ENCODE results near the gene GPR152. TPM values are rescaled to one million over a fixed set of nuclear protein-coding genes. Genes with fewer than 3 reads are reported as not detected.
A peak's percentile ranks its signal among the peaks of the same experiment; 100 is the strongest.
"Not testable (repeated sequence)": the region's sequence is repeated elsewhere in the genome, so short reads cannot be mapped to it uniquely, and the experiment has no call there.

GPR152 gene
- total and polyA plus RNA-seq, 7 donors, result not detected

DNA sequence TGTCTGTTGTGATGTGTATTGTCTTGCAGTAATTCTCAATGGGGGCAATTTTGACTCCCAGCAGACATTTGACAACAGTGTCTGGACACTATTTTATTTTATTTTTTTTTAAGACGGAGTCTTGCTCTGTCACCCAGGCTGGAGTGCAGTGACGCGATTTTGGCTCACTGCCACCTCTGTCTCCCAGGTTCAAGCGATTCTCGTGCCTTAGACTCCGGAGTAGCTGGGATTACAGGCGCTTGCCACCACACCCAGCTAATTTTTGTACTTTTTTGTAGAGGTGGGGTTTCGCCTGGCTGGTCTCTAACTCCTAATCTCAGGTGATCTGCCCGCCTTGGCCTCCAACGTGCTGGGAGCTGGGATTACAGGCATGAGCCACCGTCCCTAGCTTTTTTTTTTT lies 22.8 kb downstream of the GPR152 start:
- no peak for DNase-seq
- intact Hi-C loops (cut with DNase I), result loop anchor here (5.0 kb wide), 1 partner anchor 78 kb away; the partner anchor contains the start of genes CDK2AP2 and PITPNM1

DNA sequence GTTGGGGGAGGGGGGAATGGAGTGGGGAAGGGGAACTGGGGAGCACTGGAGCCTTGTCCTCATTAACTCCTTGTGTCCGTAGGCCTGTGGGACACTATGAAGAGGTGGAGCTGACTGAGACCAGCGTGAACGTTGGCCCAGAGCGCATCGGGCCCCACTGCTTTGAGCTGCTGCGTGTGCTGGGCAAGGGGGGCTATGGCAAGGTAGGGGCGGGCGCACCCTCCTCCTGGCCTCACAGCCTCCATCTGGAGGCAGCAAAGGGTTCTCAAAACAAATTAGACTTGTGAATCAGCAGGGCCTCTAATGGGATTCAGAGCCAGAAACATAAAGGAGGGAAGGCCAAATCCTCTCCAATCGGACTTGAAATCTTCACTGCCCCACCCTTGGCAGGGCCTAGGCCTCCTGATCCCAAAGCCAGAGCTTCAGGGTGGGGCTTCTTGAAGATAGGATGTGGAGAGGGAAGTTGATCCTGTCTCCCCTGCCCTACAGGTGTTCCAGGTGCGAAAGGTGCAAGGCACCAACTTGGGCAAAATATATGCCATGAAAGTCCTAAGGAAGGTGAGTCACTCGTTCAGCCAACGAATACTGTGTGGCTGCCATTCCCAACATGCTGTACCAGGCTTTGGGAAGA lies 23.4 kb downstream of the GPR152 start:
- Histone ChIP-seq H3K9me3 (no peaks in the 10 kb centered on the region), H3K4me3 (peak overlapping the region; percentile 66 to 91 (median 72)), H3K27ac (peak overlapping the region; percentile 87 to 92 (median 90)), H3K27me3 (no peaks in the 10 kb centered on the region), H3K4me1 (peaks cover 0 to 19% (median 18%) of the 10 kb centered on the region in 4 donors), H3K36me3 (peaks cover 17 to 49% (median 28%) of the 10 kb centered on the region in 4 donors)
- 29 to 47% methylated on average over 12 of the region's 12 CpGs for WGBS, 2 donors
- intact Hi-C loops (cut with DNase I), result loop anchor here (5.0 kb wide), 1 partner anchor 78 kb away; the partner anchor contains the start of genes CDK2AP2 and PITPNM1
- no peak for DNase-seq
- TF ChIP-seq POLR2AphosphoS5 (IDR thresholded peaks at IDR 0.05), result no peak
- TF ChIP-seq POLR2A (IDR thresholded peaks at IDR 0.05), result no peak
- TF ChIP-seq CTCF (IDR thresholded peaks at IDR 0.05), result no peak
- TF ChIP-seq EP300 (IDR thresholded peaks at IDR 0.05), result no peak

More for the DNA sequence above, 22.8 kb downstream of the GPR152 start:
- TF ChIP-seq EP300 (IDR thresholded peaks at IDR 0.05) (no peak), POLR2A (IDR thresholded peaks at IDR 0.05) (no peak), CTCF (IDR thresholded peaks at IDR 0.05) (no peak), POLR2AphosphoS5 (IDR thresholded peaks at IDR 0.05) (no peak)
- Histone ChIP-seq H3K27me3 (no peaks in the 10 kb centered on the region), H3K9me3 (no peaks in the 10 kb centered on the region), H3K4me3 (no peak overlapping the region), H3K4me1 (peaks cover 0 to 19% (median 18%) of the 10 kb centered on the region in 4 donors), H3K27ac (peak overlapping the region in 1 of 4 donors; percentile 87), H3K36me3 (peaks cover 17 to 54% (median 34%) of the 10 kb centered on the region in 4 donors)
- 72 to 84% methylated on average over 11 of the region's 11 CpGs for WGBS, 2 donors

GRCh38 chr11:67428052-67429001 lies 24.2 kb downstream of the GPR152 start, which contains the start of gene RPS6KB2:
Gene RPS6KB2, plus strand, starts transcription at chr11:67428494. Its CDS starts 52 bp downstream, at chr11:67428546.
- DNase-seq, result peak; percentile 99
- intact Hi-C loops (cut with DNase I), result loop anchor here (1.0 to 5.0 kb wide), 3 partner anchors 15 to 79 kb away; partner anchors contain the start of genes CDK2AP2, CORO1B, PITPNM1 and TMEM134
- Histone ChIP-seq H3K27ac (peak within 1 kb of the TSS; percentile 87 to 92 (median 90)), H3K36me3 (peaks cover 14 to 40% (median 21%) of the 10 kb centered on the region in 4 donors), H3K4me1 (peaks cover 0 to 19% (median 18%) of the 10 kb centered on the region in 4 donors), H3K27me3 (no peaks in the 10 kb centered on the region), H3K4me3 (peak within 1 kb of the TSS; percentile 66 to 91 (median 72)), H3K9me3 (no peaks in the 10 kb centered on the region)
- TF ChIP-seq POLR2A (IDR thresholded peaks at IDR 0.05), result peak; percentile 93 to 94
- TF ChIP-seq POLR2AphosphoS5 (IDR thresholded peaks at IDR 0.05), result peak; percentile 96 to 98 (median 97)
- peak in 1 of 4 donors; percentile 85 for TF ChIP-seq EP300 (IDR thresholded peaks at IDR 0.05)
- no peak for TF ChIP-seq CTCF (IDR thresholded peaks at IDR 0.05)
- WGBS, 2 donors, result 0% methylated on average over 68 of the region's 68 CpGs

DNA sequence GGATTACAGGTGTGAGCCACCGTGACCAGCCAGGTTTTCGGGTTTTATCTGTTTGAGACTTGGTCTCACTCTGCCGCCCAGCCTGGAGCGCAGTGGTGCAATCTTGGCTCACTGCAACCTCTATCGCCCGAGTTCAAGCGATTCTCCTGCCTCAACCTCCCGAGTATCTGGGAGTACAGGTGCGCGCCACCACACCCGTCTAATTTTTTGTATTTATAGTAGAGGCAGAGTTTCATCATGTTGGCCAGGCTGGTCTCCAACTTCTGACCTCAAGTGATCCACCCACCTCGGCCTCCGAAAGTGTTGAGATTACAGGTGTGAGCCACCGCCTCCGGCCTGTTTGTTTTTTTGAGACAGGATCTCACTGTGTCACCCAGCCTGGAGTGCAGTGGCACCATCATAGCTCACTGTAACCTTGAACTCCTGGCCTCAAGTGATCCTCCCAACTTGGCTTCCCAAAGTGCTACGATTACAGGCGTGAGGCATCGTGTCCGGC lies 25.1 kb downstream of the GPR152 start:
- Histone ChIP-seq H3K4me1 (peaks cover 0 to 19% (median 18%) of the 10 kb centered on the region in 4 donors), H3K4me3 (peak overlapping the region; percentile 66 to 91 (median 72)), H3K27ac (peak overlapping the region; percentile 87 to 92 (median 90)), H3K36me3 (peaks cover 6 to 31% (median 12%) of the 10 kb centered on the region in 4 donors)
- not testable (repeated sequence) for H3K9me3 ChIP-seq, DNase-seq, H3K27me3 ChIP-seq
- 59 to 75% methylated on average over 19 of the region's 19 CpGs for WGBS, 2 donors
- intact Hi-C loops (cut with DNase I), result loop anchor here (5.0 kb wide), 1 partner anchor 80 kb away; the partner anchor contains the start of genes CDK2AP2 and PITPNM1

Measured in sigmoid colon (tissue), 7 donors.